ENCODE measurements around the gene AP1M2.
"Not testable (repeated sequence)": the region's sequence is repeated elsewhere in the genome, so short reads cannot be mapped to it uniquely, and the experiment has no call there.

Gene AP1M2

DNA sequence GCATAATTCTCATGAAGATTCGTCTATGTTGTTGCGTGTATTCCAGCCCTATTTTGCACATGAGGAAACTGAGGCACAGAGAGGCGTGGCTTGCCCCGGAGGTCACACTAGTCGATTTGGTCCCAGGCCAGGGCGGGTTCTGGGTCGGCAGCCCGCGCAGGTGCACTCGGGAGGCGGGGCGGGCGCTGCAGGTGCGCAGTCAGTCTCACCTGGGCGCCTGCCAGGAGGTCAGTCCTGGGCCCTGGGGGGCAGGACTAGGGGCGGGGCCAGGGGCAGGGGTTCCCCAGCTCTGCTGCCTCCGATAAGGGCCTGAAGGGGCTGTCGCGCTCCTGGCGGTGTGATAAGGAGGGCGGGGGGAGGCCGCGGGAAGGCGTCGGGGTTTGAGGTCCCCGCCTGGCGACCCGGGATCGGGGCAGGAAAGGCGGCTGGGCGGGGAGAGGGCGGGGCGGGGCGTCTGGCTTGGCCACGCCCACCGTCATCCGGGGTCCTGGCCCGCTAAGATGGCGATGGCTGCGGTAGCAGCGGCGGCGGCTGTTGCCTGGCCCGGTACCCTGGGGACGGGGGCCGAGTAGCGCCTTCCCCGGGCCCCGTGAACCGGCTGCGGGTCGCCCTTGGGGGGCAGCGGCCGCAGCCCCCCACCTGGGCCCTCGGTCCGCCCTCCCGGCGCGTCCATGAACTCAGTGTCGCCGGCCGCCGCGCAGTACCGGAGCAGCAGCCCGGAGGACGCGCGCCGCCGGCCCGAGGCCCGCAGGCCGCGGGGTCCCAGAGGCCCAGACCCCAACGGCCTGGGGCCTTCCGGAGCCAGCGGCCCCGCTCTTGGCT is 43.5 kb downstream of the AP1M2 start, which contains the start of gene ATG4D:
Gene ATG4D (plus strand): TSS at position 485 of the 822 bp plus-strand sequence. CDS start 187 bp downstream, at position 672.
- Histone ChIP-seq H3K4me3 (peak within 1 kb of the TSS; percentile 82), H3K9ac (ENCODE audit: insufficient read length) (peak within 1 kb of the TSS; percentile 88), H3K9me3 (ENCODE audit: low read depth, low read length) (no peaks in the 10 kb centered on the region), H3K27ac (no peak within 1 kb of the TSS), H3K36me3 (ENCODE audit: insufficient read depth, low read length) (no peaks in the 10 kb centered on the region; the same call in 1 of the 2 replicates)
- DNase-seq (ENCODE audit: low read depth, low spot score), result no peak
- TF ChIP-seq FOXP2 (optimal IDR thresholded peaks at IDR 0.05; ENCODE audit: control extremely low read depth, extremely low read length, insufficient read depth) (no peak), POLR2AphosphoS5 (IDR thresholded peaks at IDR 0.05; ENCODE audit: borderline replicate concordance, low read depth, low read length) (peak; percentile 77)

DNA sequence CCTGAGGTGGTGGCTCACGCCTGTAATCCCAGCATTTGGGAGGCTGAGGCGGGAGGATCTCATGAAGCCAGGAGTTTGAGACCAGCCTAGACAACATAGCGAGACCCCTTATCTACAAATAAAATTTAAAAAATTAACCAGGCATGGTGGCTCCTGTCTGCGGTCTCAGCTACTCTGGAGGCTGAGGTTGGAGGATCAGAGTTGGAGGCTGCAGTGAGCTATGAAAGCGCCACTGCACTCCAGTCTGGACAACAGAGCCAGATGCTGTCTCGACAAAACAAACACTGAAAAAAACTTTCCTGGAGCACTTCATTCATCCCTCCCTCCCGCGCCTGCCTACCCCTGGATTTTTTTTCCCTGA is 44.1 kb downstream of the AP1M2 start:
- Histone ChIP-seq H3K9me3 (ENCODE audit: low read depth, low read length) (no peaks in the 10 kb centered on the region), H3K9ac (ENCODE audit: insufficient read length) (no peak overlapping the region), H3K4me3 (peak overlapping the region; percentile 82), H3K27ac (no peak overlapping the region), H3K36me3 (ENCODE audit: insufficient read depth, low read length) (no peaks in the 10 kb centered on the region; the same call in 1 of the 2 replicates)
- DNase-seq (ENCODE audit: low read depth, low spot score), result no peak
- TF ChIP-seq POLR2AphosphoS5 (IDR thresholded peaks at IDR 0.05; ENCODE audit: borderline replicate concordance, low read depth, low read length) (no peak), EZH2 (IDR thresholded peaks at IDR 0.05) (no peak), FOXP2 (optimal IDR thresholded peaks at IDR 0.05; ENCODE audit: control extremely low read depth, extremely low read length, insufficient read depth) (no peak)

DNA sequence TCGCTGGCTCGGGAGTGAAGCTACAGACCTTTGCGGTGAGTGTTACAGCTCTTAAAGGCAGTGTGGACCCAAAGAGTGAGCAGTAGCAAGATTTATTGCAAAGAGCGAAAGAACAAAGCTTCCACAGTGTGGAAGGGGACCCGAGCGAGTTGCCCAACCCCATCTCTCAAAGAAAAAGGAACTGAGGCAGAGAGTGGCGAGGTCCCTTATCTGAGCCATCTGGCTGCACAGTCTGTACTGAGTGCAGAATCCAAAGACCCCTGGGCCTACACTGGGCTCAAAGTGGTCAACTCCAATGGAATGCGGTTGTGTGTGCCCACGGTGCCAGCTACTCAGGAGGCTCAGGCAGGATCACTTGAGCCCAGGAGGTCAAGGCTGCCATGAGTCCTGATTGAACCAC is 48.1 kb downstream of the AP1M2 start:
- H3K9ac ChIP-seq (ENCODE audit: insufficient read length); DNase-seq (ENCODE audit: low read depth, low spot score); H3K4me3 ChIP-seq: not testable (repeated sequence)

DNA sequence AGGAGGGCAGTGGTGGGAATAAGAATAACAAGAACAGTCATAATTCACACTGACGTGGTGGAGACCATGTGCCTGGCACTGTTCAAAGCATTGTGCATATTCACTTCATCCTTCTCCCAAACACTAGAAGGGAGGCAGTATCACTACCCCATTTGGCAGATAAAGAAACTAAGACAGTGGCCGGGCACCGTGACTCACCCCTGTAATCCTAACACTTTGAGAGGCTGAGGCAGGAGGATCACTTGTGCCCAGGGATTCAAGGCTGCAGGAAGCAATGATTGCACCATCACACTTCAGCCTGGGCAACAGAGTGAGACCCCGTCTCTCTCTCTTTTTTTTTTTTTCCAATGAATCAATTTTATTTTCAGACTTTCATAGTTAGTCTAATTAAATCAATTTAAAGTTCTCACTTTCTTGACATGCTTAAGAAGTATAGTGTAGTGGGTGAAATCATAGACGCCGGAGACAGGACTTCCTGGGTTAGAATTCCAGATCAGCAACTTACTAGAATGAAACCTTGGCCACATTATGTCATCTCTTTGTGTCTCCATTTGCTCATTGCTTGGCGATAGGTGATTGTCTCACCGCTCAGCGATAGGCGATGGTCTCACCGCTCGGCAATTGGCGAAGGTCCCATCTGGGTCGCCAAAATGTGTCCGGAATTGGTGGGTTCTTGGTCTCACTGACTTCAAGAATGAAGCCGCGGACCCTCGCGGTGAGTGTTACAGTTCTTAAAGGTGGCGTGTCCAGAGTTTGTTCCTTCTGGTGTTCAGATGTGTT is 48.7 kb downstream of the AP1M2 start:
- no peak for DNase-seq (ENCODE audit: low read depth, low spot score)
- TF ChIP-seq EZH2 (IDR thresholded peaks at IDR 0.05), result no peak
- TF ChIP-seq FOXP2 (optimal IDR thresholded peaks at IDR 0.05; ENCODE audit: control extremely low read depth, extremely low read length, insufficient read depth), result no peak
- no peak for TF ChIP-seq POLR2AphosphoS5 (IDR thresholded peaks at IDR 0.05; ENCODE audit: borderline replicate concordance, low read depth, low read length)
- Histone ChIP-seq H3K4me3 (no peak overlapping the region), H3K27ac (no peak overlapping the region), H3K9me3 (ENCODE audit: low read depth, low read length) (no peaks in the 10 kb centered on the region), H3K36me3 (ENCODE audit: insufficient read depth, low read length) (no peaks in the 10 kb centered on the region), H3K9ac (ENCODE audit: insufficient read length) (no peak overlapping the region)

More for the DNA sequence above, 48.1 kb downstream of the AP1M2 start:
- not testable (repeated sequence) for H3K36me3 ChIP-seq (ENCODE audit: insufficient read depth, low read length); H3K9me3 ChIP-seq (ENCODE audit: low read depth, low read length); H3K27ac ChIP-seq

DNA sequence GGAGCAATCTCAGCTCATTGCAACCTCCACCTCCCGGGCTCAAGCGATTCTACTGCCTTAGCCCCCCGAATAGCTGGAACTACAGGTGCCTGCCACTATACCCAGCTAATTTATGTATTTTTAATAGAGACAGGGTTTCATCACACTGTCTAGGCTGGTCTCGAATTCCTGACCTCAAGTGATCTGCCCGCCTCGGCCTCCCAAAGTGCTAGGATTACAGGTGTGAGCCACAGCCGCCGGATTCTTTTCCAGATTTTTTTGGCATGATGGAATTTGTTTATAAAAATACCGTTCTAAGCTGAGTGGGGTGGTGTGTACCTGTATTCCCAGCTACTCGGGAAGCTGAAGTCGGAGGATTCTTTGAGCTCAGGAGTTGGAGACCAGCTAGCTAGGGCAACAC is 49.4 kb downstream of the AP1M2 start:
- Histone ChIP-seq H3K9me3 (ENCODE audit: low read depth, low read length) (no peaks in the 10 kb centered on the region), H3K27ac (no peak overlapping the region), H3K9ac (ENCODE audit: insufficient read length) (no peak overlapping the region), H3K36me3 (ENCODE audit: insufficient read depth, low read length) (no peaks in the 10 kb centered on the region), H3K4me3 (no peak overlapping the region)
- no peak for TF ChIP-seq FOXP2 (optimal IDR thresholded peaks at IDR 0.05; ENCODE audit: control extremely low read depth, extremely low read length, insufficient read depth)
- DNase-seq (ENCODE audit: low read depth, low spot score), result no peak

DNA sequence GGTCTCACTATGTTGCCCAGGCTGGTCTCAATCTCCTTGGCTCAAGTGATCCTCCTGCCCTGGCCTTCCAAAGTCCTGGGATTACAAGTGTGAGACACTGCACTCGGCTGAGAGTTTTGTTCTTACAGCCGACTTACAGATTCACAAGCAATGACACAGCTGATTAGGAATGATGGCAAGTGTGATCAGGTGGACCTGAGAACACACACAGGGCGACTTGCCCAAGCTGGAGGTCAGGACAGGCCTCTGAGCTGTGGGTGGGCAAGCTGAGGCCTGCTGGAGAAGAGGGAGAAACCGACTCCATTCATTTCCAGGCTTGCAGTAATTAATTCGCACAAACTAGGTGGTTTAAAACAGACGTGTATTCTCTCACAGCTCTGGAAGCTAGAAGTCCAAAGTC is 51.5 kb downstream of the AP1M2 start:
- Histone ChIP-seq H3K4me3 (no peak overlapping the region), H3K36me3 (ENCODE audit: insufficient read depth, low read length) (no peaks in the 10 kb centered on the region), H3K9ac (ENCODE audit: insufficient read length) (no peak overlapping the region), H3K9me3 (ENCODE audit: low read depth, low read length) (no peaks in the 10 kb centered on the region), H3K27ac (no peak overlapping the region)
- TF ChIP-seq EZH2 (IDR thresholded peaks at IDR 0.05) (no peak), POLR2AphosphoS5 (IDR thresholded peaks at IDR 0.05; ENCODE audit: borderline replicate concordance, low read depth, low read length) (no peak), FOXP2 (optimal IDR thresholded peaks at IDR 0.05; ENCODE audit: control extremely low read depth, extremely low read length, insufficient read depth) (no peak)
- DNase-seq (ENCODE audit: low read depth, low spot score), result no peak

DNA sequence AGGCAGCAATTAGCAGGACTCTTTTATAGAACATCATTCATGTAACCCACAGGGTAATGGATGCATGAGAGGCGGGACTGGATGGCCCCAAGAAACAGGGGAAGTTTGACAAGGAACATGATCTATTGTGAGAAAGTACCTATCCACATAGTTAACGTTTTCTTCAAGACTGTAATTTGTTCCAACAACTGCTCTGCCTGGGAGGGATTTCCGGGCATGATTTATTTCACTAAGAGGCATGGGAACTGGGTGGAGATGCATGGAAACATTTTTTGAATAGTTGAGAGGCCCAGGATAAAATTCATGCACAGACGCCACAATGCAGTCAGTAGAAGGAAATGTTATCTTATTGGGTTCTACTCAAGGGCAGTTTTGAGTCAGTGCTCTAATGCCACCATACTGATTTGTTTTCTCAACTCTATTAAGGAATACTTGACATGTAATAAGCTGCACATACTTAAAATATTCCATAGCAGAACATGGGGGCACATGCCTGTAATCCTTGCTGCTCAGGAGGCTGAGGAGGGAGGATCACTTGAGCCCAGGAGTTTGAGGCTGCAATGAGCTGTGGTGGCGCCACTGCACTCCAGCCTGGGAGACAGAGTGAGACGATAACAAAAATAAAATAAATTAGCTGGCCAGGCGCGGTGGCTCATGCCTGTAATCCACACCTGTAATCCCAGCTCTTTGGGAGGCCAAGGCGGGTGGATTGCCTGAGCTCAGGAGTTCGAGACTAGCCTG is 53.3 kb downstream of the AP1M2 start:
- peak; percentile 63 for DNase-seq (ENCODE audit: low read depth, low spot score)
- Histone ChIP-seq H3K9ac (ENCODE audit: insufficient read length) (no peak overlapping the region), H3K4me3 (no peak overlapping the region), H3K9me3 (ENCODE audit: low read depth, low read length) (no peaks in the 10 kb centered on the region), H3K27ac (peak overlapping the region; percentile 71; the same call in 1 of the 2 replicates), H3K36me3 (ENCODE audit: insufficient read depth, low read length) (no peaks in the 10 kb centered on the region)
- no peak for TF ChIP-seq FOXP2 (optimal IDR thresholded peaks at IDR 0.05; ENCODE audit: control extremely low read depth, extremely low read length, insufficient read depth)
- TF ChIP-seq POLR2AphosphoS5 (IDR thresholded peaks at IDR 0.05; ENCODE audit: borderline replicate concordance, low read depth, low read length), result no peak
- TF ChIP-seq EZH2 (IDR thresholded peaks at IDR 0.05), result no peak

DNA sequence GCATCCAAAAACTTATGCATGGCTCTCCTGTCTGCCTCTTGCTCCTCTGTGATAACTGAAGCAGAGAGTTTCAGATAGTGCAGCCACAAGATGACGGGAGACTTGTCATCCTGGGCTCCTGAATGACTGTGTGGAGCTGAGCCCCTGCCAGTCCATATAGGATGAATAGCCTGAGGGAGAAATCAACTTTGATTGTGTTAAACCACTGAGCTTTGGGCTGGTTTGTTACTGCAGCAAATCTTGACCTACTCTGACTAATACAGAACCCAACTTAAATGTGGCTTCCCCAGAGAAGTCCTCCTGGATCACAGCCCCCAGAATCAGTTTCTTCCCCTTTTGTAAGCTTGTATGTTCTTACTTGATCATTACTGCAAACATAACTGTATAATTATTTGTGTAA is 54.7 kb downstream of the AP1M2 start:
- Histone ChIP-seq H3K36me3 (ENCODE audit: insufficient read depth, low read length) (no peaks in the 10 kb centered on the region), H3K9me3 (ENCODE audit: low read depth, low read length) (no peaks in the 10 kb centered on the region)

DNA sequence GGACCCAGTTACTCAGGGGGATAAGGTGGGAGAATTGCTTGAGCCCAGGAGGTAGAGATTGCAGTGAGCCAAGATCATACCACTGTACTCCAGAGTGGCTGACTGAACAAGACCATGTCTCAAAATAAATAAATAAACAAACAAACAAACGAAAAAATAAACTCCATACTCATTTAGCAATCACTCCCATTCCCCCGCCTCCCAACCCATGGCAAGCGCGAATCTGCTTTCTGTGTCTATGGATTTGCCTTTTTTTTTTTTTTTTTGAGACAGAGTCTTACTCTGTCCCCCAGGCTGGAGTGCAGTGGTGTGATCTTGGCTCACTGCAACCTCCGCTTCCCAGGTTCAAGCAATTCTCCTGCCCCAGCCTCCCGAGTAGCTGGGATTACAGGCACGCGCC is 60.2 kb downstream of the AP1M2 start:
- DNase-seq (ENCODE audit: low read depth, low spot score); H3K9ac ChIP-seq (ENCODE audit: insufficient read length); H3K4me3 ChIP-seq; H3K36me3 ChIP-seq (ENCODE audit: insufficient read depth, low read length); H3K27ac ChIP-seq; H3K9me3 ChIP-seq (ENCODE audit: low read depth, low read length): not testable (repeated sequence)

More for the DNA sequence above, 54.7 kb downstream of the AP1M2 start:
- no peak overlapping the region for H3K4me3 ChIP-seq
- no peak for TF ChIP-seq POLR2AphosphoS5 (IDR thresholded peaks at IDR 0.05; ENCODE audit: borderline replicate concordance, low read depth, low read length)
- no peak for TF ChIP-seq EZH2 (IDR thresholded peaks at IDR 0.05)
- TF ChIP-seq FOXP2 (optimal IDR thresholded peaks at IDR 0.05; ENCODE audit: control extremely low read depth, extremely low read length, insufficient read depth), result no peak
- no peak overlapping the region for H3K27ac ChIP-seq
- DNase-seq (ENCODE audit: low read depth, low spot score), result no peak
- no peak overlapping the region for H3K9ac ChIP-seq (ENCODE audit: insufficient read length)
